NCI-H748 (cell line): ENCODE results near the gene CCM2.
"Not testable (repeated sequence)": the region's sequence is repeated elsewhere in the genome, so short reads cannot be mapped to it uniquely, and the experiment has no call there.

ENCODE experiments used
- DNase-seq: peaks from one replicate; lab custom pipeline; 2025; ENCODE audit not compliant: unreplicated experiment; lab: John Stamatoyannopoulos, UW

Gene CCM2

DNA sequence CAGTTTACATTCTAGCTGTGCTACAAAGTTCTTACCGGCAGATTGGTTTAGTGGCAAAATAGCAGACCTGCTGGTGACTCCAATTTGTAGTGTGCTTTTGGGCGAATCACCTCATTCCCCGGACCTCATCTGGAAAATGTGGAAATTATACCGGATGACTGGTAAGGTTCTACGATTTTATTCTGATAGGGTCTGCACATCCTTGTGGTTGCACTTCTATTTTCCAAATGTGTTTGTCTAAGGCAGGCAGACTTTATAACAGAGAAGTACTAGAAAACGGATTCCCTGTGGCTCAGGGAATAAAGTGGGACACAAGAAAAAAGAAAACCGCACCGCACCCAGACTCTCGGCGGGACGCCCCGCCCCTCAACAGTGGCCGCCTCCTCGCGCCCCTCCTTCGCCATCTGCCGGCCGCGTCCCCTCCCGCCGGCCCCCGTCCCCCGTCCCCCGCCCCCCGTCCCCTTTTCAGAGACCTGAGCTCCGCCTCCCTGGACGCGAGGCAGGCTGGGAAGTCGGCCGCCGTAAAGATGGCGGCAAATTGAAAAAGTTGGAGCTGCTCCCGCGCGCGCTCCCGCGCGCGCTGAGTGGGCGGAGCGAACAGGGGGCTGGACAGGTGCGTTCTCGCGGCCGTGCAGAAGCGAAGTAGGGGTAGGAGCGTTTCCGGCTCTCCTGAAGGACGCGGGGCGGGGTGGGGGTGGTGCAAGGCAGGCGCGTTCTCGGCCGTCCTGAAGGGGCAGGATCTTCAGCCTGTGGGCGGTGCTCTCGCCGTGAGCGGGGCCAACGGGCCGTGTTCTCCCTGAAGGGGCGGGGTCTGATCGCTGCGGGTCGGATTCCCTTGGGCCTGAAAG is 532 bp upstream of the CCM2 start:
- DNase-seq = peak; percentile 99

DNA sequence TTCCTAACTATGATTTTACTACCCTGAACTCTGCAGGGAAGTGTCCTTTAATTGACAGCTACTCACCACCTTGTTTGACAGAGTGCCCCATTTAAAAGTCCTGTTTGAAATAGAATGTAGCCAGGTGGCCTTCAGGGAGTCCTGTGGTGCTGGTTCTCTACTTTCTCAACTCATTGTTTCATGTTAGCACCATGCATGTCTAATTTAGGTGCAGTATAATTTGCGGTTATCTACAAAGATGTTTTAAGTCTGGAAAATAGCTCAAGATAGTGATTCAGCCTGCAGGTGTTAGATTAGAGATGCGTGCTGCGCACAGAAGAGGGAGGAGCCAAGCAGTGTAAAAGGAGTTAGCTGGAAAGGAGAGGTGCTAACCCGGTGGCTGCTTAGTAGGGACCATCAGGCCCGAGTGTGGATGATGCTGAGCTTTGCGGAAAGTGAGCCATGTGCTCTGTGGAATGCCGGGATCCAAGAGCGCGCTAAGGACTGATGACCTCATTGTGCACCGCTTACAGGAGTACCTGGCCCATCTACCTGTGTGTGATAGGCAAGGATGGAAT is 1.2 kb downstream of the CCM2 start:
- peak; percentile 51 for DNase-seq

DNA sequence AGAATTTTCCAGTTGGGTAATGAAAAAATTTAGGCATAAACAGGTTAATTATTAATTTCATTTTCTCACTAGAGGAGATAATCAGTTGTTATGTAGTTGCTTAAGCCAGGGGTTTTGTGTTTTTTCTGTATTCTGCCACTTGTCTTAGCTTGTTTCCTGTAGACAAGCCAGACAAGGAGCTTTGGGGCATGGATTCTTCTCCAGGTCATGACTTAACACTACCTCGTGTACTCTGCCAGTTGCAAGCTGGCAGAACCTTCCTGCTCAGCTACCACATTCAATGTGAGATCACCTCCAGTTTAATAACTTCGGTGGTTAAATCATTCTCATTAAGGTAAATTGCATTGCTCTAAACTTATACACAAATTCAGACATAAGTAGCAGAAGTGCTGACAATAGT is 1.8 kb downstream of the CCM2 start:
- no peak for DNase-seq

DNA sequence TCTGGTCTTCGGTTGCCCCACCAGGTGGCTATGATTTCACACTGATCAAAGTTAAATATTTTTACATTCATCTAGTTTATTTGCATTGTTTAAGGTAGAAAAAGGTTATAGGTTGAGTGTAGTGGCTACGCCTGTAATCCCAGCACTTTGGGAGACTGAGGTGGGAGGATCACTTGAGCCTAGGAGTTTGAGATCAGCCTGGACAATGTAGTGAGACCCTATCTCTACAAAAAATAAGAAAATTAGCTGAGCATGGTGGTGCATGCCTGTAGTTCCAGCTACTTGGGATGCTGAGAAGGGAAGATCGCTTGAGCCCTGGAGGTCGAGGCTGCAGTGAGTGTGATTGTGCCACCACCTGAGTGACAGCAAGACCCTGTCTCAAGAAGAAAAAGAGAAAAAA is 3.8 kb downstream of the CCM2 start:
- DNase-seq = no peak

DNA sequence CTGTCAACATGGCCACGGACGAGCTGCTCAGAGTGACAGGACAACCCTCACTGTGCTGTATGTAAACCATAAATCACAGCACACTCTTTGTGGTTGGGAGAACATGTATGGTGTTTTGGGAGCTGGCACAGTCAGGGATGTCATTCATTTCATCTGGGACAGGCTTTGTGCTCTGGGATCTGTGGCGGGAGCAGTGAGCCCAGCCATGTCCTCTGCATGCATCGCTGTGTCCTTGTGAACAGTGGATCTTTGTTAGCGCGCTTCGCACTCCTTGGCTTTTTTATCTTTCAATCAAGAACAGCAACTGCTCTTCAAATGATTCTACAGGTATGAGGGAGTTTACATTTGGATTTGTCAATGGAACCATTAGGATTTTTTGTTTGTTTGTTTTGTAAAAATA is 7.1 kb downstream of the CCM2 start:
- DNase-seq = no peak

DNA sequence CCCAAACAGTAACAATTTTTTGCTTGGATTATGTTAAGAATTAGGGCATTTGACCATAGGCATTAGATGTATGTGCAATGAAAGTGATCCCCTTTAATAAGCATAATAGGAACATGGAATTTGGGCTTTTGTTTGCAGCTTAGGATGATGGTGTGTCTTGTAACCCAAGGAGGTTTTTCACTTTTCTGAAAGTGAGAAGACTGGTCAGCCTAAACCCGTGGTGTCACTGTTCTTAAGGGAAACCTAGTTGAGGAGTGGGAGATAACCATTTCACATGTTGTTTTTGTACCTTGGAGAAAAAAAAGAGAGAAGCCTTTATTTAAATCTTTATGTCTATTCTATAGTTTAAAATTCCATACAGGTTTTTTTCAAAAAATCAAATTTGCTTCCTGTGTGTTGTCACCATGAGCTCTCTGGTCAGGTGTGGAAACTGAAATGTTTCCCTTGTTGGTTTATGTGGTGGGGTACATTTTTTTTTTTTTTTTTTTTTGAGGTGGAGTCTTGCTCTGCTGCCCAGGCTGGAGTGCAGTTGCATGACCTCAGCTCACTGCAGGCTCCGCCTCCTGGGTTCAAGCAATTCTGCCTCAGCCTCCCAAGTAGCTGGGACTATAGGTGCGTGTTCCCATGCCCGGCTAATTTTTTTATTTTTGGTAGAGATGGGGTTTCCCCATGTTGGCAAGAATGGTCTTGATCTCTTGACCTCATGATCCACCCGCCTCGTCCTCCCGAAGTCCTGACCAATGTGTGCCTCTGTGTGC is 7.7 kb downstream of the CCM2 start:
- no peak for DNase-seq

DNA sequence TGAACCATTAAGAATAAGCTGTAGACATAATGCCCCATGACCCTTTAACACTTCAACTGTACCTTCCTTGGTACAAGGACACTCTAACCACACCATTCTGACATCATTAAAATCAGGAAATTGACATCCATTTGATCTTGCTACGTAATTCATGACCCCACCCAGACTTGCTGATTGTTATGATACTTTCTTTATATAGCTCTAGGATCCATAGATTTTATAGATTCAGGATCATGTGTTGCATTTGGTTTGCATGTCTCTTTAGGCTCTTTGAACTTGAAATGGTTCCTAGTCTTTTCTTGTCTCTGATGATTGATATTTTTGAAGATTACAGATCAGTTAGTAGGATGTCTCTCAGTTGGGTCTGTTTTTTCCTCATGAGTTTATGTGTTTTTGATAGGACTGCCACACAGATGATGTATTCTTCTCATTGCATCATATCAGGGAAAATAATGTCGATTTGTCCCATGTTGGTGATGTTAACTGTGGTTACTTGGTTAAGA is 13.5 kb downstream of the CCM2 start:
- DNase-seq = no peak

DNA sequence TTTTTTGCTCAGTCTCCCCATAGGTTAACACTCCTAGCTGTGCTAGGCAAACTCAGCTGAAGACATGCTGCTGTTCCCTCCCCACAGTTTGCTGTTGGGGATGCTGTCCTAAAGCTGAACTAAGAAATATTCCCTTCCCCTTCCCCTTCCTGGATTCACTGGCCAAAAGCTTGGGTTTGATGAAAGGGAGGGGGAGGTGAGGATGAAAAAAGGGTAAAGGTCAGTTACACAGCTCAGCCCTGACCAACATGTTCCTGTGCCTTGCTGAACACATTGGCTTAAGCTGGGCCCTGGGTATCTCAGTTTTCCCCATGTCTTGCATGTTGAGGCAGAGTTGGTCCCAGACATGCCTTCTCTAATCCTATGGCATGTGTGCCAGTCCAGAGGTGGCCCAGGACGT is 15.3 kb downstream of the CCM2 start:
- no peak for DNase-seq

DNA sequence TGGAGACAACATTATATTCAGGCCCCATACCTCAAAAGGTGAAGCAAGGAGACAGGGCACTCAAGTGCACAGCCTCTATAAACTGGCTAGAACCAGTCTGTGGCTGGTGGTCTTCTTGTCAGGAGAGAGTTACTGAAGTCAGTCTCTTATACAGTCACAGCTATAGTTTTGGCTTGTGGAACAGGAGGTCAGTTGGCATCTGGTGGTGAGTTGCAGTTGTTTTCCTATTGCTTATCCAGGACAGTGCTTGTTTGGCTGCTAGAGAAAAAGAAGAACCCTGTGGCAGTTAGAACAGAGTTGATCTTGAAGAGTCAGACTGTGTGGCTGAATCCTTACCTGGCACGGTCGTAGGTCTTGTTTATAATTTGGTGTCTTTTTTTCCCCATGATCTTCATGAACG is 17.3 kb downstream of the CCM2 start:
- no peak for DNase-seq

DNA sequence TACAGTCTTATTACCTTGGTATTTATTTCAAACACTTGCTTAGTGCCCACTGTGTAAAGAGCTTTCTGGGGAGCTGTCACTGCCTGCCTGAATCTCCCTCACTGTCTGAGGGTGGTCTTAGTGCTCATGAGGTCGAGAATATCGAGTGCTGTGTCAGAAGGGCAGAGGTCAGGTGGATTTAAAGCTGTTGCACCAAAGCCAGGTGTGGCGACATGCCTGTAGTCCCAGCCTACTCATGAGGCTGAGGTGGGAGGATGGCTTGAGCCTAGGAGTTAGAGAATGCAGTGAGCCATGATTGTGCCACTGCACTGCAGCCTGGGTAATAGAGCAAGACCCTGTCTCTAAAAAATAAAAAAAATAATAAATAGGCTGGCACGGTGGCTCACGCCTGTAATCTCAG is 20.9 kb downstream of the CCM2 start:
- no peak for DNase-seq

DNA sequence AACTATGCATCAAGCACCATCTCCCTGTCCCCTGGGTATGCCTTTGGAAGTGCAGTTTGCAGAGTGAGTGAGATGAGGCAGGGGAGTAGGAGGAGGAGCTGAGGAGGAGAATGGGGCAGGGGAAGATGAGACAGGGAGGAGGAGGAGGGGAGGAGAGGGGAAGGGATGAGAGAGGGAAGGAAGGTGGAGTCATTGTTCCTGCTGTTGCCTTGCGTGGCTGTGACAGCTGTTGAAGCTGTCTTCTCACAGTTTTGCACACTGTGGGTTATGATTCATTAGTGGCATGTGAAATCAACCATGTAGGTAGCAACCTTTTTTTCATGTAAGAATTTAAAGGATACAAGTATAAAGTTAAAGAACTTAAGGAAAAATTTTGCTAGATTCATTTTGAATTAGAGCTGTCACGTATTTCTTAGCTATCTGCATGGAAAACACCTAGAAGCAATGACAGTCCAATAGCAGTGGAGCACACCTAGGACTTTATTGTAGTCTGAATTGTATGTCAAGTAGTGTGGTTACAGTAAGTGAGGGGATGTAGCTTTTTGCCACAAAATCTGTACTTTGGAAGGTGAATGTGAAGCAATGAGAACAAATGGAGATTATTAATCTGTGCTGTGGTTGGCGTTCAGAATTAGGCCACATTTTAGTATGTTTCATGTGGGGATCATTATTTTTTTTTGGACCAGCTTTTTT is 21.7 kb downstream of the CCM2 start:
- DNase-seq = no peak

DNA sequence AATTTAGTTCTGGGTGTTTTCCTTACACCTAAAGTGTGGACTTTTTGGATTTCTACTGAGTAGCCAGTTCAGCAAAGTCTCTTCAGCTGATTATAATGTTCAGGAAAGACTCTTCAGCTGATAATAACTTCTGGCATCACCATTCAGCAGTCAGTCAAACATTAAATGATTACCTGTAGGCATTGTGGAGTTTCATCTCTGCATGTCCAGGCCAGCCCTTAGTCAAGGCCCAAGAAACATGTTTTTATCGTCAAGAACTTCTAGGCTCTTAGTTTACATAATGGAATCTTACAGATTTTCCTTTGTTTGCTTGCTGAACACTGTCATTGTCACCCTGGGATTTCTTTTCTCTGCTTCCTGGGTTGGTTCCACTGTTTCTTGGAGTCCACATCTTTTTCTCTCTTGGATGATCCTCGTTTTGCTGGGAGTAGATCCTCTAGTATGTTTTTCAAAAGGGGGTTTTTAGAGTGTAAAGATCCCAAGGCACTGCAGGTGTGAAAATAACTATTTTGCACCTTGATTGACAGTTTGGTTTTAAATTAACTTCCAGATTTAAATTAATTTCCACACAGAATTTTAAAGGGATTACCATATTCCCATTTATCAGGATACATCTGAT is 24.2 kb downstream of the CCM2 start:
- DNase-seq = no peak

DNA sequence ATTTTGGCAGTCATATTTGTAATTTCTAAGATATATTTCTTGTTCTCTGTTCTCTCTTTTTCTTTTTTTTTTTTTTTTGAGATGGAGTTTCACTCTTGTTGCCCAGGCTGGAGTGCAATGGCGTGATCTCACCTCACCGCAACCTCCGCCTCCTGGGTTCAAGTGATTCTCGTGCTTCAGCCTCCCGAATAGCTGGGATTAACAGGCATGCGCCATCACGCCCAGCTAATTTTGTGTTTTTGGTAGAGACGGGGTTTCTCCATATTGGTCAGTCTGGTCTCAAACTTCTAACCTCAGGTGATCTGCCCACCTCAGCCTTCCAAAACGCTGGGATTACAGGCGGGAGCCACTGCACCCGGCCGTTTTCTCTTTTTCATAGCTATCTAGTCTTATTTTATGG is 25.5 kb downstream of the CCM2 start:
- DNase-seq = not testable (repeated sequence)

DNA sequence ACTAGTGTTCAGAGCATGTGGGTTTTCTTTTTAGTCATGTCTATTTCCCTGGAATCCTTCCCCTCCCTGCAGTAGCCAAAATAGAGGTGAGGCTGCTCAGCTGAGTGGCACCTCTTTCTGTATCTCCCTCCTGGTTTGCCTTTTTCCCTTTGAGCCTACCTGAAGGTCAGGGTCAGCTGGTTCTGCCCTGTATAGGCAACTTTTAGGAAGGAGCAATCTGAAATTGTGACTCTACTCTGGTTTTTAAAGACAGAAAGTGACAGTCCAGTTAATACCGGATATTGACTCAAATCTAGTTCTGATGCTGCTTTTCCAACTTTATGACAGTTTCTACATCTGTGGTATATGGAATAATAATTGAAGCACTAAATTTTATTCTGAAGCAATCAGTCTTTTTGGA is 26.0 kb downstream of the CCM2 start:
- DNase-seq = no peak

DNA sequence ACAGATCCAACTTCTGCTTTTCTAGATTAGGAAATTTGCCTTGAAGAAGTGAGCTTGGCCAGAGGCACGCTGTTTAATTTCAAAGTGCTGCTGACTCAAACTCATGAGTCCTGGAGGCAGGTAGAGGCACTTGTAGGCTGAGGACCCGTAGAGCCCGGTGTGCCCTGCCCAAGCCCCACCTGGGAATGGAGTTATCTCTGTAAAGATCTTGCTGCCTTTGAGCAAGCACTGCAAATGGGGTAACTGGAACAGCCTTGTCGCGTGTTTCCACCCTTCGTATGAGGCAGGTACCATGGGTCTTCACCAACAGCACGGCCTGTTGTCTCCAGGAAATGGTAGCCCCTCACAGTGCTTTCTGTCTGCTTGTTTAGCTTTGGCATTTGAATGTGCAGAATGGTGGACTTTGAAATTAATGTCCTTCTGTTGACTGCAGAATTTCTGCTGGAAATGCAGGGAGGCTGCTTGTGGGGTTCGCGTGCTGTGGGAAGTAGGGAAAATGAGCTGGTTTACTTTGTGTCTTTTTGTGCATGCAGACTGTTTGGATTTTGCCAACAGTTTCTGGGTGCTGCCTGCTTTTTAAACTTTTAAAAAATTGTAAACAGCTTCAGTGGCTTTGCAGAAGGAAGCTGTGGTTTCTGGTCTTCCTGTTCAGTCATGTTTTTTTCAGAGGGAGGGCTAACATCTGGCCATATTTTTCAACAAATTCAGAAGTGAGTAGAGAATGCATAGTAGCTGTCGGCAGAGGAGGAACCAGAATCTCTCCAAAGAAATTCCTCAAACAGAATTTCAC is 27.2 kb downstream of the CCM2 start:
- DNase-seq = no peak

DNA sequence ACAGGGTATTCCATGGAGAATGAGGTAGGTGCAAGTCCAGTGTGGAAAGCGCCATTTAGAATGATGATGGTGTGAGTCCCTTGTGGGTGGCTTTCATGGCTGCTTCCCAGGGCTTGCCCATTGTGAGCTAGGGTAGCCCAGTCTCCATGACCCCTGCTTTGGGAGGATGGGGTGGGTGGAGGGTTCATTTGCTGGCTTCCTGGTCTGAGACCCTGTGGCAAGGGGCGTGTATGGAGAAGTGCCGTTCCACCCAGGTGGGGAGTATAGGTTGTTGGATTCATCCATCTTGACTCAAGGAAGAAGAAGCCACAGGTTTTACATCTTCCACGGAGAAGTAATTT is 27.7 kb downstream of the CCM2 start:
- no peak for DNase-seq

DNA sequence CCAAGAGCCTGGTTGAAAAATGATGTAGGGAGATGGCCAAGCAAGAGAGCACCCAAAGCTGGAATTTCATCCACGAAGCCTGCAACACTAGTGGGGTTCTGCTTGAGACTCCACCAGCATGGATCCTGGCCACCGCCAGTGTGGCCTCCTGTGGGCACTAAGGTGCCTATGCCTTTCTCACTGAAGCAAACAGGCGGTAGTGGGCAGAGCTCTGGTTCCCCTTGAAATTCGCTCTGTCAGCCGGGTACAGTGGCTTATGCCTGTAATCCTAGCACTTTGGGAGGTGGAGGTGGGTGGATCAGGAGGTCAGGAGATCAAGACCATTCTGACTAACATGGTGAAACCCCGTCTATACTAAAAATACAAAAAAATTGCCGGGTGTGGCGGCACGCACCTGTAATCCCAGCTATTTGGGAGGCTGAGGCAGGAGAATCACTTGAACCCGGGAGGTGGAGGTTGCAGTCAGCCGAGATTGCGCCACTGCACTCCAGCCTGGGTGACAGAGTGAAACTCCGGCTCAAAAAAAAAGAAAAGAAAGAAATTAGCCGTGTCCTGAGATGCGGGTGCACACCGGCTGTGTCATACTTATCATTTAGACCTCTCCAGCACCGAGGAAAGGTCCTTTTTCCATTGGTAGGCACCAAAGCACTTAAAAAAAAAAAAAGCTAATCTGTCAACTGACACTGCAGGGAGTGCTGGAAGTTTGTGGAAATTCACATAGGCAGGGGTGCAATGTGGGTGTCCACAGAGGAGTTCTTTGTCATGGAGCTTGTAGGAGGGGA is 28.3 kb downstream of the CCM2 start:
- DNase-seq = no peak

DNA sequence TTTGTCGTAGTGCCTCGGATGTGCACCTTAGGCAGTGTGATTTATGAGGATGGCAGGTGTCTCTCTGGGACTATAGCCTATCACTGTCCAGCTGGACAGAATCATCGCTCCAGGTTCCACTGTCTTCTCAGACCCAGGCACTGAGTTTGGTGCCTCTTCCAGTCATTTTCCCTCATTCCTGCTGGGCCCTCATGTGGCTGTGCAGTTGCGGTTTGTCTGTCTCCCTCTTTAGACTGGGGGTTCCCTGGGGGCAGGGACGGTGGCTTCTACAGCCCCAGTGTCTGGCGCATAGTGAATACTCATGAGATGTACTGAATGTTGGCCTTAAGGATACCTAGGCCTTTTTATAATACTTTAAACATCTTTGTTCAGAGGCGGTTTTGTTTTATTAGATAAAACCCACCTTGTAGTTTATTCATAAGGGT is 28.9 kb downstream of the CCM2 start:
- no peak for DNase-seq

DNA sequence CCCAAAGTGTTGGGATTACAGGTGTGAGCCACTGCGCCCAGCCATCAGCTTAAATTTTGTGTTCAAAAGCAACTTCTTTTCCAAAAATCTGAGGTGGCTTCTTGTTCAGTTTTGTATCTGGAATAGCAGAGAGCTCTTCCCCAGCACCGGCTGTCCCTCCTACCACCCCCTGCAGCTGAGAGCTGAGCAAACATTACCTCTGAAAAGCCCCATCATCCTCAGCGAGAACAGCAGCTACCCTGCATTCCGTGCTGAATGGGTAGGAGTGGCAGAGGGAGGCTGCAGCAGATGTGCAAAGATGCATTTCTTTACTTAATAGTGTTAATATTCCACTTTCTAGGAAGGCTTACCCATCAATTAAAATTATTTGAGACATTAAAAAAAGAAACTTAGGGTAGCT is 31.8 kb downstream of the CCM2 start:
- DNase-seq = peak; percentile 49

DNA sequence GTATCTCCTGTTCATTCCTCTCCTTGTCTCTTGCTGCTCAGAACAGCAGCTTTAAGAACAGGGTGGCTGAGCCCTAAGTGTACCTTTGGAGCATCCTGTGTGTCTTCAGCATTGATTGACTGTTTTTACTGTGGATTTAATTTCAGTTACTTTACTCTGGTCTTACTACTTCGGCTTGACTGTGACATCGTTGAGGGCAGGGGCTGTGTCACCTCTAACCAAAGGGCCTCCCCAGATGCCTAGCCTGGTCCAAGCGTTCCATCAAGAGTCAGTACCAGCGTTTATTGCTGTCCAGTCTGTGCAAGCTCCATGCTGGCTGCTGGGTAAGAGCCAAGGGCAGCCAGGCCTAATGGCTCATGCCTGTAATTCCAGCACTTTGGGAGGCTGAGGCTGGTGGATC is 32.4 kb downstream of the CCM2 start:
- DNase-seq = no peak
